Spleen (tissue), 7 donors: ENCODE results near the gene BBS9.

Experiments used
- CTCF ChIP-seq, 11 experiments: fragments of 200-600 bp in 7 of 11; fragments of 450-650 bp in 4 of 11; sonication (generic) in 4 of 11; IDR thresholded peaks in 8 of 11; conservative IDR thresholded peaks in 3 of 11; 1 replicate in 7 of 11; 2 replicates in 4 of 11; pipeline versions ENCODE4 v1.4.0 to v1.8.0; 2016 to 2021; ENCODE audit warnings: antibody characterized with exemption in 11 of 11, inconsistent platforms in 4 of 11, mild to moderate bottlenecking in 1 of 11
- POLR2A ChIP-seq, 3 donors: fragments of 450-650 bp; IDR thresholded peaks; one replicate each; pipeline ENCODE4 v1.5.1; 2017; ENCODE audit warnings: antibody characterized with exemption in 3 of 3, mild to moderate bottlenecking in 1 of 3
- donor health status: DM: no; HTN: no; CAD: no; lungs with moderate emphysema.
- donor health status: DM: no; HTN: no; CAD: no.
- donor health status: DM: no; HTN: no; CAD: no.

GRCh38 chr7:33634606-33635005 lies 505.2 kb downstream of the BBS9 start:
- no peak for TF ChIP-seq POLR2A (IDR thresholded peaks at IDR 0.05)
- TF ChIP-seq CTCF (IDR thresholded peaks at IDR 0.05 in 8 of 11, conservative IDR thresholded peaks at IDR 0.05 in 3 of 11): no peak
